Adrenal gland (tissue), 5 donors: ENCODE measurements around the gene IQSEC3.

ENCODE experiments used
- POLR2A ChIP-seq, 2 donors: fragments of 450-650 bp; IDR thresholded peaks; one replicate each; pipeline ENCODE4 v1.6.1; 2017; ENCODE audit warnings: antibody characterized with exemption in 2 of 2, mild to moderate bottlenecking in 2 of 2, moderate library complexity in 1 of 2
- TF ChIP-seq, protein P1 (sequence below), 6 experiments: fragments of 450-650 bp in 4 of 6; fragments of 200-600 bp in 2 of 6; sonication (generic) in 1 of 6; IDR thresholded peaks; 1 replicate in 5 of 6; 2 replicates in 1 of 6; pipeline versions ENCODE4 v1.5.1 to v1.8.0; 2016 to 2021; ENCODE audit warnings: antibody characterized with exemption in 6 of 6, mild to moderate bottlenecking in 2 of 6, moderate library complexity in 1 of 6
- donor health status: DM: no; HTN: no; CAD: no.

DNA sequence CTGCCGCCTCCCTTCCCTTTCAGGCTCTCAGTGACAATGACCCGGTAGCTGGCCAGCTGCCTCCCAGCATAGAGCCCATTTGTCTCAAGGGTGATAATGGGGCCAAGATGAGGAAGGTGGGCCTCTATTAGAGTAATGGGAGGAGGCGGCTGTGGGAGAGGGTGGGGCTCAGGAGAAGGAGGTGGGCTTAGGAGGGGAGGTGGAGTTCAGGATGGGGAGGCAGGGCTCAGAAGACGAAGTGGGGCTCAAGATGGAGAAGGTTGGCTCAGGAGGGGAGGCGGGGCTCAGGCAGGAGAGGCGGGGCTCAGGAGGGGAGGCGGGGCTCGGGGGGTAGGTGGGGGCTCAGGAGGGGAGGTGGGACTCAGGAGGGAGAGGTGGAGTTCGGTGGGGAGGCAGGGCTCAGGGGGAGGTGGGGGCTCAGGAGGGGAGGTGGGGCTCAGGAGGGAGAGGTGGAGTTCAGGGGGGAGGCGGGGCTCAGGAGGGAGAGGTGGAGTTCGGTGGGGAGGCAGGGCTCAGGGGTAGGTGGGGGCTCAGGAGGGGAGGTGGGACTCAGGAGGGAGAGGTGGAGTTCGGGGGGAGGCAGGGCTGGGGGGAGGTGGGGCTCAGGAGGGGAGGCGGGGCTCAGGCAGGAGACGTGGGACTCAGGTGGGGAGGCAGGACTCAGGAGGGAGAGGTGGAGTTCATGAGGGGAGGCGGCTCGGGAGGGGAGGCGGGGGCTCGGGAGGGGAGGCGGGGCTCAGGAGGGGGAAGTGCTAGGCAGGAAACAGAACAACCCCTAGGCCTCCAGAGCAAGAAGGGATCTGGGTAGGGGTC is 36.8 kb downstream of the IQSEC3 start:
- TF ChIP-seq, protein P1, sequence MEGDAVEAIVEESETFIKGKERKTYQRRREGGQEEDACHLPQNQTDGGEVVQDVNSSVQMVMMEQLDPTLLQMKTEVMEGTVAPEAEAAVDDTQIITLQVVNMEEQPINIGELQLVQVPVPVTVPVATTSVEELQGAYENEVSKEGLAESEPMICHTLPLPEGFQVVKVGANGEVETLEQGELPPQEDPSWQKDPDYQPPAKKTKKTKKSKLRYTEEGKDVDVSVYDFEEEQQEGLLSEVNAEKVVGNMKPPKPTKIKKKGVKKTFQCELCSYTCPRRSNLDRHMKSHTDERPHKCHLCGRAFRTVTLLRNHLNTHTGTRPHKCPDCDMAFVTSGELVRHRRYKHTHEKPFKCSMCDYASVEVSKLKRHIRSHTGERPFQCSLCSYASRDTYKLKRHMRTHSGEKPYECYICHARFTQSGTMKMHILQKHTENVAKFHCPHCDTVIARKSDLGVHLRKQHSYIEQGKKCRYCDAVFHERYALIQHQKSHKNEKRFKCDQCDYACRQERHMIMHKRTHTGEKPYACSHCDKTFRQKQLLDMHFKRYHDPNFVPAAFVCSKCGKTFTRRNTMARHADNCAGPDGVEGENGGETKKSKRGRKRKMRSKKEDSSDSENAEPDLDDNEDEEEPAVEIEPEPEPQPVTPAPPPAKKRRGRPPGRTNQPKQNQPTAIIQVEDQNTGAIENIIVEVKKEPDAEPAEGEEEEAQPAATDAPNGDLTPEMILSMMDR (IDR thresholded peaks at IDR 0.05) = no peak
- no peak for TF ChIP-seq POLR2A (IDR thresholded peaks at IDR 0.05)
